ENCODE results near the gene PDE11A.
"Not testable (repeated sequence)": the region's sequence is repeated elsewhere in the genome, so short reads cannot be mapped to it uniquely, and the experiment has no call there.

PDE11A gene

DNA sequence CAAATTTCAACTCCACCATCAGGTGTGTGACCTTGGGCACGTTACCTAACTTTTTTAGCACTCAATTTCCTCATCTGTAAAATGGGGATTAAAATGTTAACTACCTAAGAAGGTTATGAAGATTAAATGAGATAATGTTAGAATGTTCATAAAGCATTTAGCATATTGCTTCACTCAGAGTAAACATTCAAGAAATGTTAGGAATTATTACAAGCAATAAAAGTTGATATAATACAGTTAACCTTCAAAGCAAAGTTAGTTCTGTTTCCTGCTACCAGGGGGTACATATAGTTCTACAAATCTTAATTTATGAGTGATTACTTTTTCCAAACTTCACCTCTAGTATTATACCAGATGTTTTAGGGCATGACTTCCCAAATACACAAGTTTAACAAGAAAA is 254.2 kb downstream of the PDE11A start:
- no peak for DNase-seq (ENCODE audit: low read depth in 3 of 3)

GRCh38 chr2:177817300-177817699 is 255.3 kb downstream of the PDE11A start:
- DNase-seq (ENCODE audit: low read depth in 3 of 3) = no peak

- no peak for DNase-seq (ENCODE audit: low read depth in 3 of 3)
Observed at GRCh38 chr2:177816766-177817165, 255.8 kb downstream of the PDE11A start.

- no peak for DNase-seq (ENCODE audit: low read depth in 3 of 3)
Observed at GRCh38 chr2:177812713-177813396, 259.7 kb downstream of the PDE11A start.

DNA sequence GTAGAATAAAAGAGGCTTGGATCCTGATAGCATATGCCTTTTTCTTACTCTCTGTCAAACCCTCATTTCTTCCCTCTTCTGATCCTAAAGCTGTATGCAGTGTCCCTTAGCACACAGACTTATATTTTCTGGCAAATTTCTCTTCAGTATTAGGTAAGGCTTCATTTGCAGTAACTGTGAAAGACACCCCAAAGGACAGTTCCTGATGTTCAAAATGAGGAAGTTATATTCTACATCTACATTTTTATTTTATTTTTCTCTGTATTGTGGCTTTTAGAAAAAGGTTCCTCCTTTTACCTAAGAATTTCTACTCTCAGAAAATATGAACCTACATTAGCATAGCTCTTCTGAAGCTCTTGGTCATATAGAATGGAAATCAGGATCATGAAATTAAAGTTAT is 261.7 kb downstream of the PDE11A start:
- DNase-seq (ENCODE audit: low read depth in 3 of 3) = no peak

DNA sequence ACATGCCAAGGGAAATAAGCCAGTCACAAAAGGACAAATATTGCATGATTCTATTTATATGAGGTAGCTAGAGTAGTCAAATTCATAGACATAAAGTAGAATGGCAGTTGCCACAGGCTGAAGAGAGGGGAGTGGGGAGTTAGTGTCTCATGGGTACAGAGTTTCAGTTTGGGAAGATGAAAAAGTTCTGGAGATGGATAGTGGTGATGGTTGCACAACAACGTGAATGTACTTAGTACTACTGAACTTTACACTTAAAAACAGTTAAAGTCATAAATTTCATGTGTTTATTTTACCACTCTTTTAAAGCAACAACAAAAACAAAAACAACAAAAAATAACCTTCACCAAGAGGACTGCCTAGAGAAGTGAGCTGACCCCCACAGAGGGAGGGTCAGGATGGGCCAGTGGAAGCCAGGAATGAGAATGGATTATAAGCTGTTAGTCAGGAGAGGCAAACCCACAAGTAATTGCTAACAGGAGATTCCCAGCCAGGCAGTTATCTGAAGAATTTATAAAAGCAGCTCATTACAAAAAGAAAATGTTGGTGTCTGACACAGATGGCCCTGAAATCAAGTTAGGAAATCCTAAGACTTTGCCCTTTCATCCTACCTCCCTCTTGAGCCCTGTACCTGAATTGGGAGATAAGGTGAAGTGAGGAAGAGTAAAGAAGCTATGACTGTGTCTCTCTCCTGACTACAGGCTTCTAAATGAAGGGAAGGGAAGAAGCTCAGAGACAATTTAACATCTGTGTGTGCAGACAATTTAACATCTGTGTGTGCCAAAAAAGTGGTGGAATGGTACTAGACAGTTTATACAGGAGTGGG is 263.4 kb downstream of the PDE11A start:
- no peak for DNase-seq (ENCODE audit: low read depth in 3 of 3)

DNA sequence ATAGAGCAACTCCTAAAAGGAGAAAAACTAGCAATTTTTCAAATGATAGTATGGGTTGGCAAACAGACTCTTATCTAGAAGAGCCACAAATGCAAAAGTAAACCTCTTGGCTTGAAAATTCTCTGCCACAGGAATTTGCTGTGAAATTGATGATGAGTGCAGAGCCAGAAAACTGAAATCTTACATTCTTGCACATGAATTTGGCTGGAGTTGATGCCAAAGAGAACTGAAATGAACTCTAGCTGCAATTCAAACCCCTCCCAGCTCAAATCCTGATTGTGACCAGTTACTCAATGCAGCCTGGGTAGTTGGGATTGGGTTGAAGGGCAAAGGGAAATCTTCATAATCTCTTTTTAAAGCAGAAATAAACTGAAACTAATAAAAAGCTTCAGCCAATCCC is 266.6 kb downstream of the PDE11A start:
- no peak for DNase-seq (ENCODE audit: low read depth in 3 of 3)

DNA sequence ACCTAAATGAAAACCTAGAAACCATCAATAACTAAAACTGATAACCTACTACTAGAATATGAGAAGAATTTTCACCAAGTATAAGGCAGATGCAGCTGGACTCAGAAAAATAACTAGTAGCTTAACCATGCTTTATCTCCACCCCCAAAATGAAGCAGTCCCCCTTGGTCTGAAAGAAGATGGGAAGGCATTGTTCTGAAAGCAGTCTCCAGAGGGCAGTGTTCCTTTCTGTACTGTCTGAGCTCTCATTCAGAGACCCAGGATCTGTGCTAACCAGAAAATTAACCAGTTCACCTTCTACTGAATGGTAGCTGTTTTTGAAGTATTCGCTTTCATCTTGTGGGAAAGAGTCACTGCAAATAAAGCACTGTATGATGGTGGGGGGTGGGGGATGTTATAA is 273.0 kb downstream of the PDE11A start:
- no peak for DNase-seq (ENCODE audit: low read depth in 3 of 3)

DNA sequence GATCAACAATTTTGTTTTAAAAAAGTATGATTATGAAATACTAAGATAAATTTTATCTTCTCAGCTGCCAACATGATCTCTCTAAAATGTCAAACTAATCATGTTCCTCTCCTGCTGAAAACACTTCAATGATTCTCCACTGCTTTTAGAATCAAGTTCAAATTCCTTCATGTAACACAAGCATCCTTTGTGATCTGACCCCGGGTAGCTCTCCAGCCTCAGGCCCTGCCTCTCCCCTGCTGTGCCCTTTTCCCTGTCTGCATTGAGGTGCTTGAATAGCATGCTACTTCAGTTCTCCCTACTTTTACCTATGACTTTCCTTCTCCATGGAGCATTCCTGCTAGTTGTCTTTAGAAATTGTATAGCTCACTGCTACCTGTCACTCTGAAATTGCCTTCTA is 274.8 kb downstream of the PDE11A start:
- DNase-seq (ENCODE audit: low read depth in 3 of 3) = no peak

DNA sequence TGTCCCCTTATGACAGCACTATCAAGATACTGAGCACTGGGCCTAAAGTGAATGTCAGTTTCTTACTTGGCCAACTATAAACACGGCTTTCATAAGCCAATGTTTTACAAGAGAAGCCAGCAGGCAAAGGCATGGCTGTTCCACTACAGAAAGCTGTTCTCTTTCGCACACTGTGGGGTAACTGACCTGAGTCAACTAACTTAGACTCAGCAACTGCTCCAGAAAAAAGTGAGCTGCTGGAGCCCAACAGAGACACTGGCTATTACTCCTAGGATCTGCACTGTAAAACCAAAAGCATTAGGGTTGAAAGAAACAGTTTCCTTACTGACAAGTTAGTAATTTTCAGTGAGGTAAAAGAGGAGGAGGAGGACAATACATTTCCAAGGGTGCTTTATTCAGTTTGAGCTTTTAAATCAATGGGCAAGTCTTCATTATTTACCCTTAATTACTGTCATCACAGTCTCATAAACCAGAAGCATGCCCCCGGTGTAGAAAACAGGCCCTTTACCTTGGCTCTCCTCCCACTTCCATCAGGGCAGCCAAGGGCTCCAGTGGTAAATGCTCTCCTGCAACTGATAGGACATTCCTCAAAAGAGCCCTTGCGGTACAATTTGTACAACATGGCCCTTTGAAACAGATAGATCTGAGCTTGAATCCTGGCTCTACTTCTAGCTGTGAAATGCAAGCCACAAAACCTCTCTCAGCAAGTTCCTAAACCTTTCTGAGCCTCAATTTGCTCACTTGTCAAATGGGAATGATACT is 275.7 kb downstream of the PDE11A start:
- no peak for DNase-seq (ENCODE audit: low read depth in 3 of 3)

GRCh38 chr2:177796011-177796410 is 276.6 kb downstream of the PDE11A start:
- no peak for DNase-seq (ENCODE audit: low read depth in 3 of 3)

GRCh38 chr2:177785143-177785542 is 287.4 kb downstream of the PDE11A start:
- not testable (repeated sequence) for DNase-seq (ENCODE audit: low read depth in 3 of 3)

- no peak for DNase-seq (ENCODE audit: low read depth in 3 of 3)
Observed at GRCh38 chr2:177784745-177785067, 287.9 kb downstream of the PDE11A start.

GRCh38 chr2:177783835-177784744 is 288.5 kb downstream of the PDE11A start:
- DNase-seq (ENCODE audit: low read depth in 3 of 3) = no peak

DNA sequence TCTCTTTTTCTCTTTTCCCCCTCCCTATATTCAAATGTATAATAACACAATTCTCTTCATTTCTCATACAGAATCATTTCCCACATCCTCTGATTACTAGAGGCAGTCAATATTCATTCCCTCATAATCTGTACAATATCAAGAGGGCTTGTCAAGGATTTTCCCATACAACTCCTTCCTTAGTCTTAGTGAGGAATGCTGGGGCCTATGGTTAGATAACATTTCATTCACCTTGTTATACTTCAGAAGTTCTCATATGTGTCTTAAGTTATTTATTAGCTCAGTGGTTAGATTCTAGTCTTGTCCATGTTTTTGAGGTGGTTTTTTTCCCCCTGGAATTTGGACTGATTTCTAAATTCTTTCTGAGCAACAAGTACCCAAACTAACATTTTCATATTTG is 289.5 kb downstream of the PDE11A start:
- no peak for DNase-seq (ENCODE audit: low read depth in 3 of 3)

- no peak for DNase-seq (ENCODE audit: low read depth in 3 of 3)
Observed at GRCh38 chr2:177782613-177783012, 290.0 kb downstream of the PDE11A start.

DNA sequence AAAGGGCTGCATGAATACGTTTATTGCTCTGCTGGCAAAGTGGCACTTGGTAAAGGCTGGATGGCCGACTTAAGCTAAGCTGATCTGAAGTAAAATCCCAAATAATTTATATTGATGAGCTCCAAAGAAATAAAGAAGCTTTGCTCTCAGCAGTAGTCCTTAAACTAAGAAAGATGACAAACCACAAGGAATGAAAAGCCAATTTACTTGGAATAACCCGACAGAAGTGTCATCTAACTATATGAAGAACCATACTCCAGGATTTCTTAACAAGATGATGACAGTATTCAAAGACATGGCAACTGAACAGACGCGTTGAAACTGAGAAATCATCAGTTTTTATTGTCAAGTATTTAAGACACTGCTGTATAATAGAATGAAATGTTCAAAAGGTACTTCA is 294.1 kb downstream of the PDE11A start:
- DNase-seq (ENCODE audit: low read depth in 3 of 3) = no peak

DNA sequence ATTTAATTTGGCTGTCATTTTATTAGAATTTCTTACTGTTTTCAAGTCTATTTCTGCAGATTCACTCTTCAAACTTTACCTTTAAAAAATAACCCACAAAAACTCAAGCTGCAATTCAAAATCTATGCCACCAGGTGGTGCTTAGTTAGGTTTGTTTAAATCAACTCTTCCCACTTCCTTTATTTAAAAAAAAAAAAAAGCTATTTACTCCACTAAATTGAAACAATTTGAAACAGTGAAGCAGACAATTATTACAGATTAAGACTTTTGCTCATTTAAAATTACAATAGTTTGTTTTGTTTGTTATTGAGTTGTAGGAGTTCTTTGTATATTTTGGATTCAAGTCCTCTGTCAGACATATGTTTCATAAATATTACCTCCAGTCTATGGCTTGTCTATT is 300.0 kb downstream of the PDE11A start:
- no peak for DNase-seq (ENCODE audit: low read depth in 3 of 3)

GRCh38 chr2:177771191-177771590 is 301.4 kb downstream of the PDE11A start:
- no peak for DNase-seq (ENCODE audit: low read depth in 3 of 3)

GRCh38 chr2:177767768-177768167 is 304.8 kb downstream of the PDE11A start:
- no peak for DNase-seq (ENCODE audit: low read depth in 3 of 3)

DNA sequence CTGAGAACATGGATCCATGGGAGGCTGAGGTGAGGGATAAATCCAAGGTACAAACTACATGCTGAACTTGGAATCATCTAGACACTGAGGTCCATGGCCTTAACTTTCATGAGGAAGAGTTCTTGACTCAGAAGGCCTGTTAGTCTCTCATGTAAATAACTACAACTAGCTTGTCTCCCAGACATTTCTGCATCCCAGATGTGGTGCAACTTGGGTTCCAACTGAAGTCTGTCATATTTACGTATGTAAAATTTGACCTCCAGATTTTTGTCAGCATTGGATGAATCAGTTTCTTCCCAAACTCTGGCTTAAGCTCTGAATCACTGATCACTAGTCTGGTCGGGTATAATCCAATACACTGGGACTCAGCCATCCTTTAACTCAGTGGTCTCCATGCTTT is 306.9 kb downstream of the PDE11A start:
- DNase-seq (ENCODE audit: low read depth in 3 of 3) = no peak

Data from stimulated activated CD4-positive, alpha-beta T cell treated with anti-CD3 and anti-CD28 coated beads, TNF-alpha, amount 100 ng/mL, for 4 hours (primary cell).